AG10803 (cell line): Measurements from ENCODE around the gene DGKD.

ENCODE experiments used
- DNase-seq: peaks from one replicate; pipeline ENCODE4 v3.0.0; 2010; ENCODE audit warnings: low read depth
- H3K4me3 ChIP-seq: 2 replicates; pipeline ENCODE4 v1.5.1; 2011; ENCODE audit warnings: mild to moderate bottlenecking, low read length, control low read depth
- TF ChIP-seq, protein P1 (sequence below): conservative IDR thresholded peaks from 2 replicates; pipeline ENCODE4 v1.5.1; 2011; ENCODE audit warnings: mild to moderate bottlenecking, low read length, control low read depth, inconsistent platforms

Gene DGKD

DNA sequence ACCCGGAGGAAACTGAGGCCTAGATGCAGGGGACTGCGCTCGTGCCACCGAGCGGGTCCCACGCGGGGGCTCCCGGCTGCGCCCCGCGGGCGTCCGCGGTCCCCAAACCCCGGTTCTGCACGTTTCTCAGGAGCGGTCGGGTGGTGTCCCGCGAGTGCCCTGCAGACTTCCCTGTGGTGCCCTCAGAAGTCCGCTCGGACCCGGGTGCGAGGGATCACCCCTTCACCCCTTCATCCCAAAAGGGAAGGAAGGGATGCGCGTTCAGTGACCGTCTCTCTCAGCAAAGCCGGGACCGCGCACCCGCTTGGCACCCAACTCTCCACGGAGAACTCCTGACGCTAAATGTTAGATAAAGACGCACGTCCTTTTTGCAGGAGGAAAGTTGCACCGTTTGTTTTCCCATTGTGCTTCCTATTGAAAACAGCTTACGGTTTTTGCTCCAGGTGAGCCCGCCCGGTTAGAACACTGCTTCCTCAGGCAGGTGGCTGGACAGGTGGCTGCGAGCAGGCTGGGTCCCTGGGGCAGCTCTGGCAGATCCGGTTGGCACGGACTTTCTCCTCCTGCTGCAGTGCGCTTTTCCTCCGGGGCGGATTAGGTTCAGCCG lies 779 bp downstream of the DGKD start:
- H3K4me3 ChIP-seq: peak overlapping the region; percentile 73
- TF ChIP-seq, protein P1, sequence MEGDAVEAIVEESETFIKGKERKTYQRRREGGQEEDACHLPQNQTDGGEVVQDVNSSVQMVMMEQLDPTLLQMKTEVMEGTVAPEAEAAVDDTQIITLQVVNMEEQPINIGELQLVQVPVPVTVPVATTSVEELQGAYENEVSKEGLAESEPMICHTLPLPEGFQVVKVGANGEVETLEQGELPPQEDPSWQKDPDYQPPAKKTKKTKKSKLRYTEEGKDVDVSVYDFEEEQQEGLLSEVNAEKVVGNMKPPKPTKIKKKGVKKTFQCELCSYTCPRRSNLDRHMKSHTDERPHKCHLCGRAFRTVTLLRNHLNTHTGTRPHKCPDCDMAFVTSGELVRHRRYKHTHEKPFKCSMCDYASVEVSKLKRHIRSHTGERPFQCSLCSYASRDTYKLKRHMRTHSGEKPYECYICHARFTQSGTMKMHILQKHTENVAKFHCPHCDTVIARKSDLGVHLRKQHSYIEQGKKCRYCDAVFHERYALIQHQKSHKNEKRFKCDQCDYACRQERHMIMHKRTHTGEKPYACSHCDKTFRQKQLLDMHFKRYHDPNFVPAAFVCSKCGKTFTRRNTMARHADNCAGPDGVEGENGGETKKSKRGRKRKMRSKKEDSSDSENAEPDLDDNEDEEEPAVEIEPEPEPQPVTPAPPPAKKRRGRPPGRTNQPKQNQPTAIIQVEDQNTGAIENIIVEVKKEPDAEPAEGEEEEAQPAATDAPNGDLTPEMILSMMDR: no peak
- DNase-seq: peak; percentile 11

DNA sequence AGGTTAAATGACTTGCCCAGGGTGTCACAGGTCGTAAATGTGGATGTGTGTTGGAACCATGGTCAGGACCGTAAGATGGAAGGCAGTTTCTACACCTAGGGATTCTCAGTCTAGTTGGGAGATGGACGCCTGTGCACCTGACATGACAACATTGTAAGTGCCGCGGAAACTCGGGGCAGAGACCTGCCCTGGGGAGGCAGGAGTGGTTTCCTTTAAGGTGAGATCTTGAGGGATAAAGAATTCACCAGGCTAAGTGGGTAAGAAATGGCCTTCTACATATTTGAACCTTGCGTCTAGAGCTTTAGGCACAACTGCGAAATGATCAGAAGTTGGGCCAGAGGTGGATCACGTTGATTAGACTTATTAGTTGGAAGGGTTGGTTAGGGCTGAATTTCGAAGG lies 1.6 kb downstream of the DGKD start:
- H3K4me3 ChIP-seq: no peak overlapping the region; the same call in 1 of the 2 replicates
- TF ChIP-seq, protein P1: no peak
- DNase-seq: no peak

DNA sequence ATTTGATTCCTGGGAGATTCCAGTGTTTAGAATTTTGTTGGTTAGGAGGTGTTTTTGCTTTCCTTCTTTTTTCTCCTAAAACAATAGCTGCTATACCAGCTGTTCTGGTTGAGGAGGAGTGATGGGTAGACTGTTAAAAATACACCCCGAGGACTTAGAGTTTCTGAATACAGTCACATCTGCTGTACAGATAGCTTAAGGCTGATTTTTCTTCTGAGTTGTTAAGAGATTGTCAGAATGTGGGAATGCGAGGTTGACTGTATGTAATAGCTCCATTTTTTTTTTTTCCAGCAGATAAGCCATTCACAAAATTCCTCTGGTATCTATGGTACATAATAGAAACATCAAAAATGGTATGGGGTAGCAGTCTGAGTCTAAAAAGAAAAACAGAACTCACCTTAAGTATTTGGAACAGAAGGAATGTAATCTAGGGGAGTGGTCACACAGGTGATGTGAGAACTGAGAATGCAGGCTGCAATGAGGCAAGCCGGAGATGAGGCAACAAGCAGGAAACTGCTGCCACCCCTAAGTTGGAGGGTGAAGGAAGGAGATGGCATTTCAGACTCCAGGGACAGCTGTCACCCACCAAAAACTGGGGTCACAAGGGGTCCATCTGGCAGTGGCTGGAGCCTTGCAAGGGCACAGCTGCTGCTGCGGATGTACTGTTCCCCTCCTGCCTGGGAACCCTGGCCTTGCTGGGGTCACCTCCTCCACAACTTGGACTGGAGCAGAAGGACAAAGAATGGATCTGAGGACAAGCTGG lies 2.4 kb downstream of the DGKD start:
- DNase-seq: no peak
- H3K4me3 ChIP-seq: no peak overlapping the region
- TF ChIP-seq, protein P1: no peak

DNA sequence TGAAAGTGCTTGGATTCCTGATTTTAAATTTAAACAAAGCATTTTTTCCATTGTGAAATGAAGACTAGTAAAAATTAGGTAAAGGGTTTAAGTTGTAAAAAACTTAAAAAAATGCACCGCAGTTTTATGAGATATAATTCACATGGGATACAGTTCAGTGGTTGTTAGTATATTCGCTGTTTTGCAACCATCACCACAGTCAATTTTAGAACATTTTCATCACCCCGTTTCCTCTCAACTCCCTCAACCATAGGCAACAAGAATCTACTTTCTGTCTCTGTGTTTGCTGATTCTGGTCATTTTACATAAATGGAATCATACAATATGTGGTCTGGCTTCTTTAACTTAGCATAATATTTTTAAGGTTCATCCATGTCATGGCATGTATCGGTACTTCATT lies 4.0 kb downstream of the DGKD start:
- DNase-seq: no peak
- H3K4me3 ChIP-seq: no peak overlapping the region
- TF ChIP-seq, protein P1: no peak

DNA sequence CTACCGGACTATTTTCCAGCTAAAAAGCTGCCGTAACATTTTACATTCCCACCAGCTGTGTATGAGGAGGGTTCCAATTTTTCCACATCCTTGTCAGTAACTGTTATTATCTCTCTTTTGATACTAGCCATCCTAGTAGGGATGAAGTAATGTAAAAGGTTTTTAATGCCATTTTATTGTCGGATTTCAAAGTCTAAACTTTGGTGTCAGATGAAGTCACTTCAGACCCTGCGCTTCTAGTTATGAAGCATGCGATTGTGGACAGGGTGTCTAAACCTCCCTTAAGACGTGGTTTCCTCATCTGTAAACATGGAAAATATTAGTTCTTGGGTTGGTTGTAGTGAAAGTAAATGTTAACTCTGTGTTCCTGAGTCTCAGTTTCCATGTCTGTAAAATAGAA lies 4.7 kb downstream of the DGKD start:
- no peak for DNase-seq
- H3K4me3 ChIP-seq: no peak overlapping the region
- TF ChIP-seq, protein P1: no peak

DNA sequence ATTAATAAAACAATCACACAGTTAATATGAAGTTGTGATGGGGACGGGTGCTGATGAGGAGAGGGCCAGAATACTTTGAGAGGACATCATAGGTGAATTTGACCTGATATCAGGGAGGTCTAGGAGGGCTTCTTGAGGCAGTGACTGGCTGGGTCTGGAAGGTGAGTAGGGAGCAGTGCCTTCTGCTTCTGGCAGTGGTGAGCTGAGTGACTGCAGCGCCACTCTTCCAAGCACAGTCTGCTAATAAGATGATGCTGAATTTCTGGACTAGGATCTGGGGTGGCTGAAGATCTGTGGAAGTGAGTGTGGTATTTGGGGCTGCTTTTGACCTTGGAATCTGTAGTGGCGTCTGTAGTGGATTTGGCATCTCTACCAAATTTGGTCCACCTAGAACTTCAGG lies 5.5 kb downstream of the DGKD start:
- no peak for DNase-seq
- TF ChIP-seq, protein P1: no peak
- H3K4me3 ChIP-seq: no peak overlapping the region

DNA sequence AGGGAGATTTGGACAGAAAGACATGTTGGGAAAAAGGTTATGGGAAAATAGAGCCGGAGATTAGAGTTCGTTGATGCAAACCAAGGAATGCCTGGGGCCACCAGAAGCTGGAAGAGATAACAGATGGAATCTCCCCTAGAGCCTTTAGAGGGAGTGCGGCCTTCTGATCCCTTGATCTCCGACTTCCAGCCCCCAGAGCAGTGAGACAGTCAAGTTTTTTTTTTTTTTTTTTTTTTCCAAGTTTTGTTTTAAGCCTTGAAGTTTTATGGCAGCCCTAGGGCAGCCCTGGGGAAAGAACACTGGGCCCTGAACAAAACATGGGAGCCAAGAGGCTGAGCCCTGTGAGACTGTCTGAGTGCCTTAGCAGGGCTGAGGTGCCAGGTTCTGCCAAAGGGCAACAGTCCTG lies 6.5 kb downstream of the DGKD start:
- TF ChIP-seq, protein P1: no peak
- no peak for DNase-seq
- H3K4me3 ChIP-seq: no peak overlapping the region
